SK-N-MC (cell line): ENCODE results near the gene SEMA3B.
"Not testable (repeated sequence)": the region's sequence is repeated elsewhere in the genome, so short reads cannot be mapped to it uniquely, and the experiment has no call there.

ENCODE experiments used
- EZH2 ChIP-seq: fragments of 200-600 bp; sonication (generic); IDR thresholded peaks from one replicate; pipeline ENCODE4 v1.6.1; 2017; ENCODE audit warnings: antibody characterized with exemption
- POLR2AphosphoS5 ChIP-seq: IDR thresholded peaks from 2 replicates; pipeline ENCODE4 v1.6.1; 2012; ENCODE audit warnings: mild to moderate bottlenecking, low read depth, low read length, borderline replicate concordance

DNA sequence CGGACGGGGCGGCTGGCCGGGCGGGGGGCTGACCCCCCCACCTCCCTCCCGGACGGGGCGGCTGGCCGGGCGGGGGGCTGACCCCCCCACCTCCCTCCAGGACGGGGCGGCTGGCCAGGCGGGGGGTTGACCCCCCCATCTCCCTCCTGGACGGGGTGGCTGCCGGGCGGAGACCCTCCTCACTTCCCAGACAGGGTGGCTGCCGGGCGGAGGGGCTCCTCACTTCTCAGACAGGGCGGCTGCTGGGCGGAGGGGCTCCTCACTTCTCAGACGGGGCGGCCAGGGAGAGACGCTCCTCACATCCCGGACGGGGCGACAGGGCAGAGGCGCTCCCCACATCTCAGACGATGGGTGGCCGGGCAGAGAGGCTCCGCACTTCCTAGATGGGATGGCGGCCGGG, 43.1 kb downstream of the SEMA3B start:
- TF ChIP-seq EZH2, POLR2AphosphoS5: not testable (repeated sequence)
